Left renal pelvis (tissue), 4 donors: ENCODE data around the gene MAP2K4. TPM values are rescaled to one million over a fixed set of nuclear protein-coding genes. Genes with fewer than 3 reads are reported as not detected.
A peak's percentile ranks its signal among the peaks of the same experiment; 100 is the strongest.
"Not testable (repeated sequence)": the region's sequence is repeated elsewhere in the genome, so short reads cannot be mapped to it uniquely, and the experiment has no call there.

Experiments
- DNase-seq, 4 donors: peaks; one replicate each; pipeline ENCODE4 v3.0.0-alpha.2; 2013; ENCODE audit warnings: low read depth in 4 of 4, low spot score in 3 of 4
- polyA plus RNA-seq, 4 donors: library from polyadenylated mRNA; unstranded; fragments of 120-200 nt; gene quantifications; one replicate each; pipeline ENCODE4 v1.2.1, GENCODE V29; 2013; ENCODE audit not compliant: insufficient read length in 4 of 4

Gene MAP2K4
- polyA plus RNA-seq: 10 to 100 TPM; 32.8 to 46.8 (median 39.1) TPM

DNA sequence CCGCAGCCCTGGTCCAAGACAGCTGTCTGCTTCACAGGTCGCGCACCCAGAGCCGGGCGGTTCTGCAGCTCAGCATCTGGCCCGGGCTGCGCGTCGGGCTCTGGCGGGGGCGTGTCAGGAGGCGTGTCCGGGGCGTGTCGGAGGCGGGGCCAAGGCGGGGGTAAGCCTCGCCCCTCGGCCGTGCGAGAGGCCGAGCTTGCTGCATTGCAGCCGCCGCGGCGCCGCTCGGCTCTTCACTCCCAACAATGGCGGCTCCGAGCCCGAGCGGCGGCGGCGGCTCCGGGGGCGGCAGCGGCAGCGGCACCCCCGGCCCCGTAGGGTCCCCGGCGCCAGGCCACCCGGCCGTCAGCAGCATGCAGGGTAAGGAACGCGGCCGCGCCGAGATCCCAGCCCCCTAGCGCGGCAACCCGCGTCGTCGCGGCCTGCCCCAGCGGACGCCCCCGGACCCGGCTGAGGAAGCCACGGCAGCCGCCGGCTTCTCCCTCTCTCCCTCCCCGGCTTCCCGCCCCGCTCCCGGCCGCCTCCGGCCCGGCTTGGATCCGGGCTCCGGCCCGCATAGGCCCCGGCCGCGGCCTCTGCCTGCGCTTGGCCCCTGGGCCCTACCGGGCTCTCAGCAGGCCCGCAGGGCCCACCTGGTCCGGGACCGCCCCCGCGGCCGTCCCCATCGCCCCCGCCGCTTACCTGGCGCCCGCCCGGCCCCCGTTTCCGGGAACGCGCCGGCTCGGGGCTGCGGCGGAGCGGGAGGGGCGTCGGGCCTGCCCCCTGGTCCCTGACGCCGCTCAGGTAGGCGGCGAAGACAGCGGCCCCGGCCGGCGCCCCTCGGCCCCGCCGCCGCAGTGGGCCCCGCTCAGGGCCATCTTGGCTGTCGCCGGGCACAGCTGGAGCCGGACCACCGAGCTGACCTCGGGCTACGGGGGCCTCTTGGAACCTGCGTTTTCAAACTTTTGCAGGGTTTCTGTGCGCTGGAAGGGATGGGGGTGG is at the start of gene MAP2K4:
Gene MAP2K4 (plus strand): TSS at position 236 of the 981 bp plus-strand sequence. CDS start 10 bp downstream, at position 246.
- DNase-seq: peak; percentile 74 to 79 (median 76)

DNA sequence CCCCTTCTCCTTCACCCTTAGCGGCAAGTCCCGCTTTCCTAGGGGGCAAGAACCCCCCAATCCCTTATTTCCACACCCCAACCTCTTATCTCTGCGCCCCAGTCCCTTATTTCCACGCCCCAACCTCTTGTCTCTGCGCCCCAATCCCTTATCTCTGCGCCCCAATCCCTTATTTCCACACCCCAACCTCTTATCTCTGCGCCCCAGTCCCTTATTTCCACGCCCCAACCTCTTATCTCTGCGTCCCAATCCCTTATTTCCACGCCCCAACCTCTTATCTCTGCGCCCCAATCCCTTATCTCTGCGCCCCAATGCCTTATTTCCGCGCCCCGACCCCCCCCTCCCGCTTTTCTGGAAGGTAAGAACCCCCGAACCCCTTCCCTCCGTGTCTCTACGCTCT is 47.9 kb upstream of the MAP2K4 start:
- not testable (repeated sequence) for DNase-seq

DNA sequence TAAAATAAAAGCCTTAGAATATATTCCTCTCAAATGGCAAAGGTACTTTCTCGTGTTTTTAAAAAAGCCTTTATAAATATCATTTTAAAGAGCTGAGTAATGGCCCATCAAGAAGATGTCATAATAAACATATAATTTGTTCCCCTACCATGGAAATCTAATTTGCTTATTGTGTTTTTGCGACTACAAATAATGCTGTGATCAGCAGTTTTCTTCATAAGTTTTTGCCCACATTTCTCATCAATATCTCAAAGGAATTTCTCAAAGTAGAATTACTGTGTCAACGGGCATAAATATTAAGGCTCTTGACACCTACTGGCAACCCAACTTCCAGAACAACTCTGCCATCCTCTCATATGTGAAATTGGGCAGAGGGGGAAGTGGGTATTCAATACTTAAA is 40.9 kb upstream of the MAP2K4 start:
- no peak for DNase-seq

DNA sequence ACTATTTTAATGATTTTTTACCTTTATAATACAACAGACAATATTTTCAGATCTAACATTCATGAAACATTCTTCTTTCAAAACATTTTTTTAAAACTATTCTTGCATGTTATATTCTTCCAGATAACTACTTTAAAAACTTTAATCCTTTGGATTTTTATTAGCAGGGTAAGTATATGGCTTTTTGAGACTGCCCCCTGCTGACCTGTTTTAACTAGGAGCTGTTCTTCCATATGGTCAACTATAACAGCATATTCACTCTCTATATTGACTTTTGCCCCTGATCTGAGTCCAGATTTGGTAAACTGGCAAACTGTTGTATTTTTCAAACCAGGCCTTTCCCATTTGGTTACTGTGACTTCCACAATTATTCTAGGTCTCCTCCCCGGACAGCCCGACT is 39.9 kb upstream of the MAP2K4 start:
- DNase-seq: no peak

DNA sequence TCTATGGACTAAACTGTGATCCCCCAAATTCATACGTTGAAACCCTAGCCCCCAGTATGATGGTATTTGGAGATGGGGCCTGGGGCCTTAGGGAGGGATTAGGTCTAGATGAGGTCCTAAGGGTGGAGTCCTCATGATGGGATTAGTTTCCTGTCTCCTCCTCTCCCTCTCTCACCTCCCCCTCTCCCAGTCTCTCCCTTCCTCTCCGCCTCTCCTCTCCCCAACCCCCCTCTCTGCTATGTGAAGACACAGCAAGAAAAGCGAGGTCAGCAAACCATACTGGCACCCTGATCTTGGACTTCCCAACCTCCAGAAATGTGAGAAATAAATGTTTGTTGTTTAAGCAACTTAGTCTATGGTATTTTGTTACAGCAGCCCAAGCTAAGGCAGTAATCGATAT is 38.8 kb upstream of the MAP2K4 start:
- no peak for DNase-seq

DNA sequence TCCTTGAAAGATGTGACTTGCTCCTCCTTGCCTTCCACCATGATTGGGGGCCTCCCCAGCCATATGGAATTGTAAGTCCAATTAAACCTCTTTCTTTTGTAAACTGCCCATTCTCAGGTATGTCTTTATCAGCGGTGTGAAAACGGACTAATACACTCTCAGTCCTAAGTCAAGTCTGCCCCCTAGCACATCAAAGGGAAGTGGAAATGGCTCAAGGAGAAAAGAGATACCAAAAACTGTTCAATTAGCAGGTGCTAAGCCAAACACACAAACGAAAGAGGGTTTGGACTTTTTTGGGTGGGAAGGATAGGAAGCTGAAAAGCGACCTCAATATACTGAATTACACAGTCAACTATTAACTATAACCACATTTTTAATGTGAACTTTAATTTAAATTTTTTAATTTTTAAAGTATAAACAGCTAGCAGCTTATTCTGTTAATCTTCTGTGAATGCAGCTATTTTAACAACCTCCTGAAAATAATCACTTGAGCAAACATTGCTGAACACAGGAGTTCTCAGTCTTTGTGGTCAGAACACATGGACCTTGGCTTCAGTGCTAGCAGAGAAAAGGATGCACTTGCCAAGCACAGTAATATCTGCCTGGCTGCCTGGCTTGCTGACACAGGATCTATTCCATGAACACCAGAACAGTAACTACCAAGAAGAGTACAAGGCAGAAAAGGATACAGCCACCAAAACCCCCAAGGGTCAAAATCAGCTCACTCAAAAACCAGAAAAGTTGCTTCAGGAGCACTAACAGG is 34.3 kb upstream of the MAP2K4 start:
- DNase-seq: no peak

DNA sequence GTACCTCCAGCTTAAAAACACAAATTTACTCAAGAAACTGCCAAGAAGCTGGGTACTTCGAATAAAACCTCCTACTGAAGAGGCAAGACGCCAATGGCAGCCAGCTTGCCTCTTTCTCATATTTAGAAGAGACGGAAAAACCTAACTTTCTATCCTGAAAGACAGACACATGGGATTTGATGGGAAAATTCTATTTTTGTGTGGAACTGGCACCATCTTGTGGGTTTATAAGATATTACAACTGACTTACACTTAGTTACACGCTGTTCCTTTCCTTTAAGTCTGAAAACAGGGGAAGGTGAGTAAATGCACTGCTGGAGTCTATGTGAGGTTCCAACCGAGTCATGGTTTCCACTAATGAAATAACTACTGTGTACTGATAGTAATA is 33.7 kb upstream of the MAP2K4 start:
- DNase-seq: no peak

DNA sequence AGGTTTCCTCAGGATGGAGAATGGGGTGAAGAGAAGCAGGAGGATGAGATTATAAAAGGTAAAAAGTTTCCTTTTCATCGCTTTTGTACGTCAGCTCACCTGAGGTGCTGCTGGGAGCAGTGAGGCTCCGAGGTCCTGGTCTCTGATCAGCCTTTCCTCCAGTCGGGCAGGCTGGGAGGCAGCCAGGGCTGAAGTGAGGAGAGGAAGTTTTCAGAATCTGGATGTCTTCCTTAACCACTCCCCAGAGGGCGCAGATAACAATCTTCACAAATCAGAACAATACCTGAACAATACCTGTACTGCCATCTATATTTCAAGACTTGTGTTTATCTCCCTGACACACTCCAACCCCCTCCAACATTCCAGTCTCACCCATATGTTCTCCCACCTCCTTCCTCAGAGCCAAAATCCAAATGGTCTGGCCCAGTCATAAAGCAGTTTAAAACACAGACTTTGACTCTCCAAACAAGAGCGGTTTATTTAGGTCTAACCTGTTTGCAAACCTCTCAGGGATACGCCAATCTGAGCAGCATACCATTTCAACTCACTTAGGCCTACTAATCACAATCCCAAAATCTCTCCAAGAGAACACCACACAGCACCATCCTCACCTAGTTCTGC is 30.2 kb upstream of the MAP2K4 start:
- no peak for DNase-seq

DNA sequence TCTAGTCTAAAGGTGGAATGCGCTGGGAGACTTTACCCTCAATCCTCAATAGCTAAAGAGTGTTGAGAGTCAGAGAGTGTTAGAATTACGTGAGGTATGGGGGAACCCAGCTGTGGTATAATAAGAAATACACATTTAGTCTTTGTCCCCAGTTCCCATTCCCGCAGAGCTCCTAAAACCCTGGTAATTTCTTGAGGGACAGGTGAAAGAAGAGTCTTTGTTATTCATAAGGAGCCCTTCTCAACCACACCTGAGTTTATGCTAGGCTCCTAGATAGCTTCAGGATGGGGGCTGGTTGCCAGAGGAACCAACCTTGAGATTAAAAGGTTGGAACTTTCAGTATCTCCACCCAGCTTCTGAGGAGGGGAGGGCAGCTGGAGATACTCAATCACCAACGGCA is 29.2 kb upstream of the MAP2K4 start:
- no peak for DNase-seq

DNA sequence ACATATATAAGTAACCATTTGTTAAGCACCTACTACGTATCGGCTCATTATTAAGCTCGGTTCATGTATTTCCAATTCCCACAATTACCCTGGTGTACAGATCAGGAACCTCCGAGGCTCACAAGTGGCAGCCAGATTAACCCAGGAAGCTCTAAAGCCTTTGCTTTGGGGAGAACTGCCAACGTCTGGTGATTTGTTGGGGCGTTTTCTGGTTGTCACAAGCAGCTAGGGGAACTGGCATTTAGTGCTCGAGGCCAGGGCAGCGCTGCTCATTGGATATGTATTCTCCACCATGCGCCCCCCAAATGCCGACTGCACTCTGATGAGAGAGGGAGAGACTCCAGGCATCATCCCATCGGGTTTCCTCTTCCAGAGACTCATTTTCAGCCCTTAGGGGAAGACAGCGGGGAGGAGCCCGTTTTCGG is 23.9 kb upstream of the MAP2K4 start:
- DNase-seq: peak in 1 of 4 donors; percentile 18

DNA sequence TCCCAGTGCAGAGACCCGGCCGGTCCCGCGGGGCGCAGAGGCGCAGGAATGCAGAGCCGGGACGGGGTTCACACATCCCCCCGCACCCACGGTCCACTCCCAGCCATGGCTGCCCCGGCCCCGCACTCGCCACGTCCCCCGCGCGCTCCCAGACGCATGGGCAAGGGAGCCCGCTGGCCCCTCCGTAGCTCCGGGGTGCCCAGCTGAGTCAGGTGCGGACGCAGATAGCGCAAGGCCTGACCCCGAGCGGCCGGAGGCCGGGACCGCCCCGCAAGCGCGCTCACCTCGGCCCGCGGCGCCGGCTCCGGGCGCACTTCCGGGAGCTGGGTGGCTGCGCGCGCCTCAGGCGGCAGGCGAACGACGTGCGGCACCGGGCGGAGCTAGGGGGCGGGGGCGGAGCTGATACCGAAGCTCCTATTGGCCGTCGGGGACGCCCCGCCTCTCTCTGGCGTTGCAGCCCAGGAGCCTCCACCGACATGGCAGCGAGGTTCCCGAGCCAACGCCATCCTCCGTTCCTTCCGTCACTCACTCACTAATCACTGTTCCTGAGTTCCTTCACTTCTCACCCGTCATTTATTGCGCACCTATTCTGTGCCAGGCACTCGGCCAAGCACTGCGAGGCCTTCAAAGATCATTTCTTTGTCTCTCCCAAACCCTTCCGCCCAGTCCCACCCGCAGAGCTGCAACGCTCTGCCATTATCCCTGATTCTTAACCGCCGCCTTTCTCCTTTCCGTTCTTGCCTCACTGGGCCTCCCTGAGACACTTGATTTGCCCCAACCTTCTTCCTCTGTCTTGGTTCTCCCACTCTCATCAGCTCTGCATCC is 23.3 kb upstream of the MAP2K4 start, which contains the start of gene ZNF18:
Gene ZNF18 (minus strand): TSS at position 329 of the 825 bp plus-strand sequence. CDS start 4,646 bp downstream, outside the sequence.
- peak; percentile 79 to 85 (median 84) for DNase-seq

DNA sequence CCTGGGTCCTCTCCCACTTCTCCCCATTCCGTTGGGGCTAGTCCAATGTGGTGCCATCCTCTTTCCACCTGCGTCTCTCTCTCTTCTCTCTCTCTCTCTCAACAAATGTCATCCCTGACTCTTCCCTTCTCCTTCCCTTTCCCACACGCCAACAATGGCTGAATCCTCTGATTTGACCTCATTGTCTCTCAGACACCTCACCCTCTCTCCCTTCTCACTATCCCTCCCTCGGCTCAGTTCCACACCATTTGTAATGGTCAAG is 22.8 kb upstream of the MAP2K4 start:
- no peak for DNase-seq

DNA sequence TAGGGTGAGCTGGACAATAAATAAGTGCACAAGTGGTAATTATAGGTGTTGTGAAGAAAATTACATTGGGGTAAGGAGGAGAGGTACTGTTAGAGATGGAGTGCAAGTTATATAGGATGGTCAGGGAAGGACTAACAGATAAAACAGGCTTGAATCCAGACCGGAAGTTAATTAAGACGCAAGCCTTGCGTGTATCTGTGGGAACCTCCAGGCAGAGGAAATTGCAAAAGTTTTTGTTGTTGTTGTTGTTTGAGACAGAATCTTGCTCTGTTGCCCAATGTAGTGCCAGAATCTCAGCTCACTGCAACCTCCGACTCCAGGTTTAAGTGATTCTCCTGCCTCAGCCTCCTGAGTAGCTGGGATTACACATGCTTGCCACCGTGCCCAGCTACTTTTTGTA is 21.0 kb upstream of the MAP2K4 start:
- DNase-seq: no peak

DNA sequence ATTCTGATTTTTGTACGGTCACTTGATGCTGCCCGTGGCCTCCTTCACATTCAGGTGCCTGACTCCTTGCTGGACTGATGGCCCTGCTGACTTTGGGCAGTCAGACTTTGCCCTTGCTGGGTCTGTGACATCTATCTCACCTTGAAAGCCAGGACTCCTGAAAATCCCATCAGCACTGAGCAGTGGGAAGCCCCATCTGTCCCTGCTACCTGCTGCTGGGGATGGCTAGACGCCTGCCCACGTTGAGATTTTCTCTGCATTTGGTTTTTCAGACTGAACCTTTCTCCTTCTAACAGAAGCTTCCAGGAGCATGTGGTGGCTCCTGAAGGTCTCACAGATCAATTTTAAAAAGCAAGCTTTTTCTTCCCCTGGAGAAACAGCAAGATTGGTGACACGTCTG is 13.2 kb upstream of the MAP2K4 start:
- no peak for DNase-seq

DNA sequence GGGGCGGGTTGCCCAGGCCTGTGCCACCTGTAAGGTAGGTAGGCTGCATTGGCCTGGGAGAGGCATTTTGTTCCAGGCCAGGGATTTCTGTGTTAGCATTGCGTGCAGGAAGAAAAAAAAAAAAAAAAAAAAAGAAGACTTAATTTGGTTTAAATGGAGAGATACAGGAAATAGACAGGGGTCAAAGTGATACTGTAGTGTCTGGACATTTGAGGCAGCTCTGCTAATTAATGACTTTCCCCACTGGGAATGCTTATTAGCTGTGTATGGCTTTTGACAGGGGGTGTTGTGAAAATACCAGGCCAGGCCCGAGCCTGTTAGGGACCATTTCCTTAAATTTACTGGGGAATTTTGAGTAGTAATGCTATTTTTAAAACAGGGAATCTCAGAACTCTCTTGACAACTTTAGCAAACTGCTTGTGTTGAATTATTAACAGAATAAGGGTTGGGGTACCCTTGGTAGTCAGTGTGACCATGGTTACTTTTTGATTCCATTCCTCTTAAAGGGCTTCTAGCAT is 1.0 kb downstream of the MAP2K4 start:
- DNase-seq: no peak

DNA sequence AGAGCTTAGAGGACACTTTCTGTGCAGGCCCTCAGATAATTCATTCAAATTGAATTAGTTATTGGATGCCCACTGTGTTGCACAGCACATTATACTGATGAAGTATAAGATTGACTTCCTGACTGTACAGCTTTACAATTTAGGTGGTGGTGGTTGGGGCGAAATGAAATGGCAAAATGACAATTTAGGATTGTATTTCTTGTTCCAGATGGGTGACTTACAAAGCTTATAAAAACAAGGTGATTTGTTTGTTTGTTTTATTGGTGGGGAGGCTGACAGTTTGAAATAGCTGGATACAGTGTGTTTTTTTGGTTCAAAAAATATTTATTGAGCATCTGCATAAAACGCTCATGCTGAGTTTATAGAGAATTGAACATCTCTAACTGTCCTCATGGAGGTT is 1.6 kb downstream of the MAP2K4 start:
- no peak for DNase-seq

DNA sequence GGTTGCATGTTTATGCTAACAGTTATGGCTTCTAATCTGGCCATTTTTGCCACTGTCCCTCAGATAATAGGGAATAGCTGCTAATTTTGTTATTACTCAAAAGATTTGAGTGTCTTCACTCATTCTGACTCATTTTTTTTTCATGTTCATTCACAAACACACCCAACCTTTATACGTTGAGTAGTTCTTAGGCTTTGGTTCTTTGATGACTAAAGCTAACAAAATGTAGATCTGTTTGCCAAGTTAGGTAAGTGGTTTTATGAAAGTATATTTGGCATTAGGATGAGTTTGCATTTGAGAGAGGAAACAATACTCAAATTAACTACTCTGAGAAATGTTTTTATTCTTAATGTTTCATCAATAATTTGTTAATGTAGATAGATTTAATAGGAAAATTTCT is 3.6 kb downstream of the MAP2K4 start:
- DNase-seq: no peak

DNA sequence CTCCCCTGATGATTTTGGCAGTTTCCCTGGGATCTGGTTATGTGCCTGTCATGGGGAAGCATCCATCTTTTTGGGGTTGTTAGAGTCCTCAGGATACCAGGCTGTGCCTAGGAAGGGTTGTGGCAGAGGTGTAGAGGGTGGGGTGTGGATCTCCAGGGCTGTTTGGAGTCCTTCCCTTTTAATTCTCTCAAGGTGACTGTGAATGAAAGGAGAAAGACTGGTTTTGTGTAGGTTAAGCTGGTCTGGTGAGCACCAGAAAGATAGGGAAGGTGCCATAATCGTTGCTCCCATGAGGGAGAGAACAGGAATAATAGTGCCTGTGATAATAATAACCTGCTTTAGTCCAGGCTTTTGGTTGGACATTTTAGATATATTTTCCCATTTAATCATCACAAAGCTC is 7.0 kb downstream of the MAP2K4 start:
- DNase-seq: no peak

DNA sequence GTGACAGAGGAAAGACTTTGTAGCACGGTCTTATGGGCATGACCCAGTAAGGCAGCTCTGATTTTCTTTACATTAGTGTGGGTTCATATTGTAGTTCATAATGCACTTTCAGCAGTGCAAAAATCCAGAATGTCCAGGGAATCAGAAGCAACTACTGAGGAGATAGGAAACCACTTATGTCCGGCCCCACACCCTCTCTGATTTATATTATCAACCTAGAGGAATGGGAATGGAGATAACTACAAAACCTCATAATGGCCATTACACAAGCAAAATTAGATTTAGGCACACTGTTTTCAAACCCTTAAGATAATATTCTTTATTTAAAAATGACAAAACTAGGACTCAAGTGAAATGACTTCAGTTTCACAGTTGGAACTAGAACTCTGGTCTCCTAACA is 7.9 kb downstream of the MAP2K4 start:
- DNase-seq: no peak

DNA sequence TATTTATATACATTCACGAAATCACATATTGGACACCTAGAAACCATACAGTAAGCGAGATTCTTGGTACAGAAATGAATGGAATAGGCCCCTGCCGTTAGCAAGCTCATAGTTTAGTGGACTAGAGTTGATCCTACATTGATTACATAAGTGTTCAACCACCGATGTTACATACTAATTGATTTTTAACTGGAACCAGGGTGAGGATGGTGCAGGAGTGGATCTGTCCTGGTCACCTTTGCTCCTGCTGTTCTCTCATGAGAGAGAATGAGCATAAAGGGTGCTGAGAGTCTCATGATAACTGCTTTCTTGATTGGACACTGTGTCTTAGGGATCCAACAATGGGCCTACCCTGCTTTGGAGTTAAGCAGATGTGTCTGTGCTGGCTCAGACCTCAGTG is 13.9 kb downstream of the MAP2K4 start:
- no peak for DNase-seq
